IPS DF 19.7 (cell line): Measurements from ENCODE around the gene CDON.
"Not testable (repeated sequence)": the region's sequence is repeated elsewhere in the genome, so short reads cannot be mapped to it uniquely, and the experiment has no call there.

ENCODE experiments used
- DNase-seq: peaks from one replicate; pipeline ENCODE4 v3.0.0-alpha.2; 2013; ENCODE audit warnings: low read depth, low spot score

CDON gene

GRCh38 chr11:126046570-126047195 is 16.0 kb downstream of the CDON start:
- DNase-seq, result no peak

- DNase-seq, result no peak
These were observed 23.0 kb downstream of the CDON start for GRCh38 chr11:126039485-126040271.

- no peak for DNase-seq
These were observed 26.9 kb downstream of the CDON start for GRCh38 chr11:126035718-126036117.

- DNase-seq, result no peak
These were observed 27.7 kb downstream of the CDON start for GRCh38 chr11:126034933-126035425.

- DNase-seq, result no peak
These were observed 28.4 kb downstream of the CDON start for GRCh38 chr11:126034039-126034932.

GRCh38 chr11:126032375-126032774 is 30.3 kb downstream of the CDON start:
- DNase-seq, result no peak

GRCh38 chr11:126029805-126030204 is 32.9 kb downstream of the CDON start:
- no peak for DNase-seq

- no peak for DNase-seq
These were observed 33.4 kb downstream of the CDON start for GRCh38 chr11:126029237-126029636.

GRCh38 chr11:126028534-126028933 is 34.1 kb downstream of the CDON start:
- DNase-seq, result not testable (repeated sequence)

- no peak for DNase-seq
These were observed 36.1 kb downstream of the CDON start for GRCh38 chr11:126026579-126026978.

GRCh38 chr11:126025822-126026221 is 36.8 kb downstream of the CDON start:
- no peak for DNase-seq

- DNase-seq, result no peak
These were observed 38.5 kb downstream of the CDON start for GRCh38 chr11:126024123-126024522.

GRCh38 chr11:126012852-126013251 is 49.8 kb downstream of the CDON start:
- no peak for DNase-seq

- DNase-seq, result no peak
These were observed 50.9 kb downstream of the CDON start for GRCh38 chr11:126011754-126012153.

GRCh38 chr11:126011265-126011664 is 51.4 kb downstream of the CDON start:
- DNase-seq, result no peak

GRCh38 chr11:126008956-126009355 is 53.7 kb downstream of the CDON start:
- no peak for DNase-seq

GRCh38 chr11:126007238-126007637 is 55.4 kb downstream of the CDON start:
- DNase-seq, result no peak

- DNase-seq, result no peak
These were observed 56.6 kb downstream of the CDON start for GRCh38 chr11:126006068-126006467.

- DNase-seq, result no peak
These were observed 60.5 kb downstream of the CDON start for GRCh38 chr11:126002181-126002580.

- no peak for DNase-seq
These were observed 63.3 kb downstream of the CDON start for GRCh38 chr11:125999234-125999880.

- DNase-seq, result no peak
These were observed 64.4 kb downstream of the CDON start for GRCh38 chr11:125998267-125998666.

- DNase-seq, result no peak
These were observed 67.4 kb downstream of the CDON start for GRCh38 chr11:125995313-125995712.
